Stimulated activated CD8-positive, alpha-beta memory T cell treated with anti-CD3 and anti-CD28 coated beads, Interleukin-4, amount 100 ng/mL, for 48 hours (primary cell): ENCODE results near the gene LDHB.
"Not testable (repeated sequence)": the region's sequence is repeated elsewhere in the genome, so short reads cannot be mapped to it uniquely, and the experiment has no call there.

Experiments
- DNase-seq: peaks from one replicate; pipeline ENCODE4 v3.0.0-alpha.2; 2020

Gene LDHB

DNA sequence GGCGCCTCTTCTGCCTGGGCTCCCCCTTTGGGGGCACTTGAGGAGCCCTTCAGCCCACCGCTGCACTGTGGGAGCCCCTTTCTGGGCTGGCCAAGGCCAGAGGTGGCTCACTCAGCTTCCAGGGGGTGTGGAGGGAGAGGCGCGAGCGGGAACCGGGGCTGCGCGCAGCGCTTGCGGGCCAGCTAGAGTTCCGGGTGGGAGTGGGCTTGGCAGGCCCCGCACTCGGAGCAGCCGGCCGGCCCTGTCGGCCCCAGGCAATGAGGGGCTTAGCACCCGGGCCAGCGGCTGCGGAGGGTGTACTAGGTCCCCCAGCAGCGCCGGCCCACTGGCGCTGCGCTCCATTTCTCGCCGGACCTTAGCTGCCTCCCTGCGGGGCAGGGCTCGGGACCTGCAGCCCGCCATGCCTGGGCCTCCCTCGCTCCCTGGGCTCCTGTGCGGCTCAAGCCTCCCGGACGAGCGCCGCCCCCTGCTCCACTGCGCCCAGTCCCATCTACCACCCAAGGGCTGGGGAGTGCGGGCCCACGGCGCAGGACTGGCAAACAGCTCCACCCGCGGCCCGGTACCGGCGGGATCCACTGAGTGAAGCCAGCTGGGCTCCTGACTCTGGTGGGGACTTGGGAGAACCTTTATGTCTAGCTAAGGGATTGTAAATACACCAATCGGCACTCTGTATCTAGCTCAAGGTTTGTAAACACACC is 3.9 kb upstream of the LDHB start:
- not testable (repeated sequence) for DNase-seq

DNA sequence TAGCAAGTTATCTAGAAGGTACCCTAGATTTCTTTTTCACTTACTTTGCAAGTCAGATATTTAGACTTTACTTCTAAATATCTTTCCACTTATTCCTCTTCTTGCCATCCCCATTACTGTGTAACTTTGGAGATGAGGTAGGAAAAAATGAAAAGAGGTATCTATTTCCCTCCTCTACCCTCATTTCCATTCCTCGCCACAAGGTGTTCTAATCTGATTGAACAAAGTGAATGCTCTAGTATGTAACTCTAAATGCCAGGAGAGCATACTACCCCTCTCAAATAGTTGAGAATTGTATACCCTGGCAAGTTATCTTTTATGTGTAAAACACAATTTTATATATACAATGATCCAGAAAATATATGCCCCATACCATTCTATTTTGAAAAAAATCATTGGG is 1.7 kb upstream of the LDHB start:
- DNase-seq = no peak

DNA sequence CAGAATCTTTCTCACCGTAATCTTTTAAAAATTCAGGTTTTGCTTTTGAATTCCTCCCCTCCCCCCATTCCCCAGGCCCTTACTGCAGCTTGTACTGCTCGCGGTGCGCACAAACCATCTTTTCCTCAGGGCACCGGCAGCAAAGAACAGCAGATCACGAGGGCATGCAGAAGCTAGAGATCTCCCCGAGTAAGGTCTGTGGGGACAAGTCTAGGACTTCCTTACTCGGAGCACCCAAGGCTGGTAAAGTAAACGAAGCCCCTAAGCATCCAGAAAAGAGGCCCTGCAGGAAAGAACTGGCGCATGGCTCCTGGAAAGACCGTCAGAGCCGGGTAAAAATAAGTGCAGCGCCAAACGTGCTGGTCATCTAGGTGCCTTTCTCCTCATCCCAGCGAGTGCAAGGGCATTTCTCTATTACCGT is 727 bp downstream of the LDHB start:
- peak; percentile 57 for DNase-seq

DNA sequence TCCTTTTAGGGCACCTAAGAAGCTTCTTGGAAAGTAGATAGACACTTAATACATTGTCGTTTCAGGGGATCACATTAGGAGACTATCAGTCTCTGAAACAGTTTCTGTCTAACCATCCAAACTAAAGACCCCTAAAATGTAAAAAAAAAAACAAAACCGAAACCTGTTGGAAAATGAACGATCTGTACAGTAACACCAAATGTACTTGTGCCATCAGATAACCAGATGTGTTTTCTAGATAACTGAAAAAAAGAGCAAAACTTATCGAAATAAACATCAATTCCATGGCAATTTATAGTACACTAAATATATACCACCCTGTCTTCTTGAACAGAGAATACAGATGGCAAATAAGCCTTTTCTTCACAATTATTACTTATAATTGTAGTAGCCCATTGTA is 2.1 kb downstream of the LDHB start:
- DNase-seq = no peak

GRCh38 chr12:21651821-21652220 is 5.8 kb downstream of the LDHB start:
- no peak for DNase-seq

DNA sequence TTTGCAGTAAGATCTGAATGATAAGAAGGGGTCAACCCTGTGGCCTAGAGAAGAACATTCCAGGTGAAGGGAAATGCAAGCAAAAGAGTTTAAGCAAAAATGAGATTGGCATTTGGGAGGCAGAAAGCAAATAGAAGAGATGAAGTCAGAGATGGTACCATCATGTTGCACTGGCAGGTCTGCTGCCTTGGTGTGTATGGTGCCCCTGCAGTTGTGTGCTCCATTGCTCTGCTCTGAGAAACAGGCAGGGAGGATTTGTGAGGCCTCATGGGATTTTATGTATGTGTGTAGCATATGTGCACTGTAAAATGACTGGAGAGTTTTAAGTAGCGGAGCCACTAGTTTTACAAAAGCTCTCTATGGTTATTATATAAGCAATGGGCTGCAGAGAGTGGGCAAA is 6.6 kb downstream of the LDHB start:
- no peak for DNase-seq

- DNase-seq = no peak
Measured at GRCh38 chr12:21649034-21649433, 8.6 kb downstream of the LDHB start.

- DNase-seq = no peak
Measured at GRCh38 chr12:21648378-21648777, 9.3 kb downstream of the LDHB start.

DNA sequence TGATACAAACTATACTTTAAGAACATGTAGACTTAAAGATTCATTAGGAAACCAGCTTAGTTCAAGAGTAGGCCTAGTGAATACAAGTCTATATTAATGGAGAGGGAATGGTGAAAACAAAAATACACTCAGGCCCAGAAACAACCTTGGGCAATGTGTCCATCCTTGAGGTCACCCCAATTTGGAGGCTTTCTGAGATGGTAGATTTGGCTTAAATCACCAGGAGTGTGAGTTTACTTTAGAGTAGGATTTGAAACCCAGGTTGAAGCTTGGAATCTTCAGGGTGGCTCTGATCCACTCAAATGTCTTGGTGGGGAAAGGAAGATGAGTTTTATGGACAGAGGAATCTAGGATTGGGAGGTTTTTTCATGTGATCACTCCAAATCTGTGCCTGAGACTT is 10.5 kb downstream of the LDHB start:
- no peak for DNase-seq

DNA sequence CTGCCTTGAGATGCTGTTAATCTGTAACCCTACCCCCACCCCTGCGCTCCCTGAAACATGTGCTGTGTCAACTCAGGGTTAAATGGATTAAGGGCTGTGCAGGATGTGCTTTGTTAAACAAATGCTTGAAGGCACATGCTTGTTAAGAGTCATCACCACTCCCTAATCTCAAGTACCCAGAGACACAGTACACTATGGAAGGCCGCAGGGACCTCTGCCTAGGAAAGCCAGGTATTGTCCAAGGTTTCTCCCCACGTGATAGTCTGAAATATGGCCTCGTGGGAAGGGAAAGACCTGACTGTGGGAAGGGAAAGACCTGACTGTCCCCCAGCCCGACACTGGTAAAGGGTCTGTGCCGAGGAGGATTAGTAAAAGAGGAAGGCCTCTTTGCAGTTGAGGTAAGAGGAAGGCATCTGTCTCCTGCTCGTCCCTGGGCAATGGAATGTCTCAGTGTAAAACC is 12.6 kb downstream of the LDHB start:
- not testable (repeated sequence) for DNase-seq

DNA sequence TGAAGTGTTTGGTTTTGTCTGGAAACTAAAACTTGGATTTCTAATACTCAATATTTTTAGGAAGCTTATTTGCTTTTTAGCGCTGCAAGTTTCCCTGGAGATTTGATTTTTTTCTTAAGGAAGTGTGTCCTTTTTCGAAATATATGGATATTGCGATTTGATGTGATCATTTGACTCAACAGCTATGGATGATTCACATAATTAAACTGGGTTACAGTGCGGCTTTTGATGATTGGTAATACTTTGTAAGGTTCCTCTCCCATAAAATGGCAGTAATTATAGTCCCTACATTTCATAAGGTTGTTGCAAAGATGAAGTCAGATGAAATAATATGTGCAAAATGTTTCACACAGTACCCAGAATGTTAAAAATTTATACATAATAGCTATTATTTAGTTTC is 13.1 kb downstream of the LDHB start:
- no peak for DNase-seq

GRCh38 chr12:21643758-21644157 is 13.9 kb downstream of the LDHB start:
- DNase-seq = no peak

DNA sequence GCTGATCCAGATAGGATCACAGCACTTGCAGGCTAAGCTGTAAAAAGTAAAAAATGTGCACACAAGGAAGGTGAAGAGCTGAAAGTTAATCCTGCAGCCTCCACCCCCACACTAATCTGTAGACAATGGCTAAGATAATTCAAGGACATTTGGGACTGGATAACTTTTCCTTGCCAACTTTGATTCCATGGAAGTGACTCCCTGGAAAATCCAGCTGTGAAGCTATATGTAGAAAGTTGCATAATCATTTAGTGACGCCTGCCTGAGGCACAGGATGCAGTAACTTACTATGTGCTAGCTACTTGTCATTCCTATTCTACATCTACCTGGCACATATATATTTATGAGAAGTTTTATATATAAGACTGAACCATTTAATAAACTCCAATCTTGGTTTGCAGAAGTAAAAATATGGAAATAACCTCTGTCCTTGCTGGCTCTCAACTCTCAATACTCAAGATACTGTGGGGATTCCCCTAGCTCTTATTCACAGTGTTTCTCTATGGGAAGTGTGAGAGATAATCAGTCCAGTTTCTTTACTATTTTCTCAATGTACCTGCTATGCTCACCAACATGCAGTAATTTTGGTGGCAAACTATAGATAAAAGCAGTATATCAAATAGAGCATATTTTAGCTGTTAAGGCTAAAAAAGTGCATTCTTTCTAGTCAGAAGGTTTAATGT is 14.8 kb downstream of the LDHB start:
- DNase-seq = no peak

GRCh38 chr12:21638054-21638891 is 19.4 kb downstream of the LDHB start:
- no peak for DNase-seq

GRCh38 chr12:21634245-21634644 is 23.4 kb downstream of the LDHB start:
- no peak for DNase-seq

DNA sequence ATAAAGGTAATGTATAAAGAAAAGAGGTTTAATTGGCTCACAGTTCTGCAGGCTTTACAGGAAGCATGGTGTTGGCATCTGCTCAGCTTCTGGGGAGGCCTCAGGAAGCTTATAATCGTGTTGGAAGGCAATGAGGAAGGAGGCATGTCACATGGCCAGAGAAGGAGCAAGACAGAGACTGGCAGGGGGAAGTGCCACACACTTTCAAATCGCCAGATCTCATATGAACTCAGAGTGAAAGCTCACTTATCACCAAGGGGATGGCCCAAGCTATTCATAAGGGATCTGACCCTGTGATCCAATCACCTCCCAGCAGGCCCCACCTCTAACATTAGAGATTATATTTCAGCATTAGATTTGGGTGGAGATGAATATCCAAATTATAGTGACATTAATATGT is 26.3 kb downstream of the LDHB start:
- DNase-seq = no peak

- DNase-seq = no peak
Measured at GRCh38 chr12:21627924-21628323, 29.7 kb downstream of the LDHB start.

DNA sequence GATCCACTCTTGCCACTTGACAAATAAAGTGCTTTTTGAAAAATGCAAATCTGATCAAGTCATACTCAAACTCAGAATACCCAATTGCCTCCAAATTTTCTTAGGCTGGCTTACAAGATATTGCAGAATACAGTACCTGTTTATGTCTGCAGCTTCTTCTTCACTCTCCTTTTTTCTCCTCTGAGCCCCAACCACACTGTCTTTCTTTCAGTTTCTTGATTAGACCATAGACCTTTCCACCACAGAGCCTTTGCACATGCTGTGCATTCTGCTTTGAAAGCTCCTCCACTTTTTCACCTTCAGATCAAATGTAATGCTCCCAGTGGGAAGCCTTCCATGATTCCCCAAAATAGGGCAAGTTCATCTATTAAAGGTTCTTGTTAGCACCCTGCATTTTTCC is 39.1 kb downstream of the LDHB start:
- DNase-seq = no peak

DNA sequence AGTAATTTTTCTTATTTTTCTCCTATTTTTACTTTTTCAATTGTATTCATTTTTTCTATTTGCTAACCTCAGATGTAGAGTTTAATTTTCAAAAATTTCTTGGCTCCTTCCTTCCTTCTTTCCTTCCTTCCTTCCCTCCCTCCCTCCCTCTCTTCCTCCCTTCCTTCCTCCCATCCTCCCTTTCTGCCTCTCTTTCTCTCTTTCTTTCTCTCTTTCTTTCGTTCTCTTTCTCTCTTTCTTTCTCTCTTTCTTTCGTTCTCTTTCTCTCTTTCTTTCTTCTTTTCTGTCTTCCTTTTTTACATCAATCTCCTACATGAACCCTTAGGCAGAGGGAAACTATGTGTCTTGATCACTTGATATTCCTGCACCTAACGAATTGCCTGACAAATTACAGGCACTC is 40.6 kb downstream of the LDHB start:
- DNase-seq = no peak

- DNase-seq = no peak
Measured at GRCh38 chr12:21615431-21615830, 42.2 kb downstream of the LDHB start.

DNA sequence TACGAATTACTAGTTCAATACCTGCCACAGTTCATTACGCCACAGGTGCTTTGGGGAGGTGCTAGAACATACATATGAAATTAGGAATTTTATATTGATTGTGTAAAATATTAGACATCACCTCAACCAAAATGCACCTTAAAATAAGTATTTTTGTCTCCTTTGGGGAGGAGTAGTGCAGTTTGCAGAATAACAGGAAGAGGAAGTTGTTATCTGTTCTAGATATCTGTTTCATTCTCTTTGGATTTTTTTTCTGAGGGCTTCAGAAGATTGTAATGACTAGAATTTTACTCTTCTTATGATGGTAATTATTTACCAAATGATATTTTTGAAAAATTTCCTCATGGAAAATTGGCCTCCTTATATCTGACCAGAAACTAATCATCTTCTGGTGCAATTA is 43.1 kb downstream of the LDHB start:
- DNase-seq = no peak

GRCh38 chr12:21613931-21614330 is 43.7 kb downstream of the LDHB start:
- no peak for DNase-seq

- no peak for DNase-seq
Measured at GRCh38 chr12:21608196-21608595, 49.4 kb downstream of the LDHB start.

DNA sequence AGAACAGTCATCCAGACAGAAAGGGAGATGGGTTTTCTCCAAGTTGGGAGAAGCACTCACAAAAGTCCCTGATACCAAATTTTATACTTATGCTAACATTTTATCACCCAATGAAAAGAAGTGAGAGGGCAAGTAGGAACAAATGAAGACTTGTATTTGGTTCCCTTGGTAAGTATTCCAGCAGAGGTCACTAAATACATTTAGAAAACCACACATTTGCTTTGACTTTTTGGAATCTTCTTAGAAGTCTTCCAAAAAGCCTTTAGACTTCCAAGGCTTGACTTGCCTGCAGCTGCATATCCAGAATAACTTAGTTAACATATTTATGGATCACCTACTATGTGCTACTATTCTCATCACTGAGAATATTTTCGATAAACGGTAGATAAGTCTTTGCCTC is 49.9 kb downstream of the LDHB start:
- DNase-seq = no peak
